ENCODE results near the gene RAB37.

Gene RAB37

DNA sequence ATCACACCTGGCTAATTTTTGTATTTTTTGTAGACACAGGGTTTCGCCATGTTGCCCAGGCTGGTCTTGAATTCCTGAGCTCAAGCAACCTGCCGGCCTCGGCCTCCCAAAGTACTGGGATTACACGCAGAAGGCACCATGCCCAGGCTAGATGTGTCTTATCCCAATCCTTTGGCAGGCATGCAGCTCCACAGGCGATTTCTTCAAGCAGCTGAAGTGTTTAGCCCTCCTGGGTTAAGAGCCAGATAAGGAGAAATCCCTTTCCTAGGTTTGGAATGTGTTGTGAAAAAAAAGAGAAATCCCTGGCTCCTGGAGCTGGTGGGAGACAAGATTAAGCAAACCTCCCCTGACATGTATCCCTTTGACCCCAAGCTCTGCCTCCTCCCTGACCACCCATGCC, 9.3 kb downstream of the RAB37 start:
- DNase-seq: no peak

DNA sequence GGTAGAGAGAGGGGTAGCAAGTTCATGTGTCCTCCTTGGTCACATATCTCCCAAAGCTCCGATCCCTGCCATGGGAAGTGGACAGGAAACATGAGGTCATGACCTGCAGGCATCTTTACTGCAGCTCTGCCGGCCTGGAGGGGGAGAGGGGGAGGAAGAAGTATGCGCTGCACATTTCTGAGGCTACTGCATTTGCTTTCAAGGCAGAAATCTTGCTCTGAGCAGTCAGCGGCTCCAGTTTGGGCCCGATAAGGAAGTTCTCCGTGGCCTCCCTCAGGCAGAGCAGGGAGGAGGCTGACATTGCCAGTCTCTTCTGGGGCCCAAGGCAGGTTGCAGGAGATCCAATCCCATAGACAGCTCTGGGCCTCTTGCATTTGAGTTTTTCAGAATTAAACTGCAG, 9.9 kb downstream of the RAB37 start:
- peak; percentile 86 for DNase-seq

DNA sequence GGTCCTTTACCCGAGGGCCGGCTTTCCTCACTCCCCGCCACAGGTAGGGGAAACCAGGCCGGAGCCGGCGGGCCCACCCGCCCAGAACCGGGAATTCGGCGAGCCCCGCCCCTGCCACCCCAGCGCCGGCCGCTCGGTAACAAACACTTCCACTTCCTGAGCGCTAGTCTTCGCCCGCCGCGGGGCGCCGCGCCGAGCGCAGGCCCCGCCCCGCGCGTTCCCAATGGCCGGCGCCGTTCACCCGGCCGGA, 11.1 kb downstream of the RAB37 start:
- no peak for DNase-seq

DNA sequence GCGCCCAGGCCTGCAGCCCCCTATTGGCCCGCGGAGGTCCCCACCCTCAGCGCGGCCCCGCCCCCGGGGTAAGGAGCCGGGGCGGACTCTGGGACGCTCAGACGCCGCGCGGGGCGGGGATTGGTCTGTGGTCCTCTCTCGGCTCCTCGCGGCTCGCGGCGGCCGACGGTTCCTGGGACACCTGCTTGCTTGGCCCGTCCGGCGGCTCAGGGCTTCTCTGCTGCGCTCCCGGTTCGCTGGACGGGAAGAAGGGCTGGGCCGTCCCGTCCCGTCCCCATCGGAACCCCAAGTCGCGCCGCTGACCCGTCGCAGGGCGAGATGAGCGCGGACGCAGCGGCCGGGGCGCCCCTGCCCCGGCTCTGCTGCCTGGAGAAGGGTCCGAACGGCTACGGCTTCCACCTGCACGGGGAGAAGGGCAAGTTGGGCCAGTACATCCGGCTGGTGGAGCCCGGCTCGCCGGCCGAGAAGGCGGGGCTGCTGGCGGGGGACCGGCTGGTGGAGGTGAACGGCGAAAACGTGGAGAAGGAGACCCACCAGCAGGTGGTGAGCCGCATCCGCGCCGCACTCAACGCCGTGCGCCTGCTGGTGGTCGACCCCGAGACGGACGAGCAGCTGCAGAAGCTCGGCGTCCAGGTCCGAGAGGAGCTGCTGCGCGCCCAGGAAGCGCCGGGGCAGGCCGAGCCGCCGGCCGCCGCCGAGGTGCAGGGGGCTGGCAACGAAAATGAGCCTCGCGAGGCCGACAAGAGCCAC, 11.6 kb downstream of the RAB37 start, which contains the start of gene NHERF1:
Gene NHERF1, plus strand, starts transcription at position 100 of the 750 bp plus-strand sequence. Its CDS starts 219 bp downstream, at position 319.
- peak; percentile 98 for DNase-seq

DNA sequence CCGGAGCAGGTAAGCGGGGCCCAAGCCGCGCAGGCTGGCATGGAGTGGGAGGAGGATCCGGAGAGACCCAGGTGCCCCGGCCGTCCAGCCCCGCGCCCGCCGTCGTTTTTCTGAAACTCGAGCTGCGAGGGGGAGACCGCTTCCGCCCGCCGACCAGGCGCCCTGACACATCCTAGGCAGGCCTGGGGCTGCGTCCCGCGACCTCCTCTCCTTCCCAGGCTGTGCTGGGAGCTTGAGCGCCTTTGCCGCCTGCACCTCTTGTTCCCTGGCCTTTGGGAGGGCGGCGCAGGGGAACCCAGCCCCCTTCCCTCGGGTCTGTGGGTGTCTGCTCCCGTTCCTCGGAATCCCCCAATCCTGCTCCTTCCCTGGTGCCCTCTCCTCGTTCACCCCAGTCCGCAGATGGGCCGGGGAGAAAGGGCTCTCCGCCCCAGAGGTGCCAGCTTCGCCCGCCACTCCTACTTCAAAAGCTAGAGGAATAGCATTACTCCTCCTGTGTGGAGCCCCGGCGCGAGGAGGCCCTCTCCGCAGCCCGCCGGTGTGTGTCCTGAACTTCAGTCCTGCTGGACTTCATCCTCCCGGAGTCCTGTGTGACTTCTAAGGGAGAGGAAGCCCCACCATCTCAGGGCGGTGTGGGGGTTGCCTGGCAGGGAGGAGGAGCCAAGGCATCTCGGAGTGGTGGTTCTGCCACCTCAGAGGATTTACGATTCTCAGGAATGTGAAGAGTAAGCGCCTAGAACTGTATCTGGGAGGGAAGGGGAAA, 12.4 kb downstream of the RAB37 start:
- DNase-seq: no peak

DNA sequence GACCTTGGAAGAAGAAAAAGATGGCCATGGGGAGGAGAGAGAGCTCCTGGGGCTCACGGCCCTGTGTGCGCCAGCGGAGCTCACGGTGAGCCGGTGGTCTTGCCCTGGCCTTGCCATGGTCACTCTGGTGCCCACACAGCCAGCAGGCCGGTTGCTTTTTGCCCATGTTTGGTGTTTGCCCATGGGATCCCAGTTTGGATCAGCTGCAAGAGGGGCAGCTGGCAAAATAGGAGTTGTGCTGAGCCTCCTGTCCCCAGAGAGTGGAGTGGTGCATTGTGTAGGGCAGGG, 12.9 kb downstream of the RAB37 start:
- no peak for DNase-seq

DNA sequence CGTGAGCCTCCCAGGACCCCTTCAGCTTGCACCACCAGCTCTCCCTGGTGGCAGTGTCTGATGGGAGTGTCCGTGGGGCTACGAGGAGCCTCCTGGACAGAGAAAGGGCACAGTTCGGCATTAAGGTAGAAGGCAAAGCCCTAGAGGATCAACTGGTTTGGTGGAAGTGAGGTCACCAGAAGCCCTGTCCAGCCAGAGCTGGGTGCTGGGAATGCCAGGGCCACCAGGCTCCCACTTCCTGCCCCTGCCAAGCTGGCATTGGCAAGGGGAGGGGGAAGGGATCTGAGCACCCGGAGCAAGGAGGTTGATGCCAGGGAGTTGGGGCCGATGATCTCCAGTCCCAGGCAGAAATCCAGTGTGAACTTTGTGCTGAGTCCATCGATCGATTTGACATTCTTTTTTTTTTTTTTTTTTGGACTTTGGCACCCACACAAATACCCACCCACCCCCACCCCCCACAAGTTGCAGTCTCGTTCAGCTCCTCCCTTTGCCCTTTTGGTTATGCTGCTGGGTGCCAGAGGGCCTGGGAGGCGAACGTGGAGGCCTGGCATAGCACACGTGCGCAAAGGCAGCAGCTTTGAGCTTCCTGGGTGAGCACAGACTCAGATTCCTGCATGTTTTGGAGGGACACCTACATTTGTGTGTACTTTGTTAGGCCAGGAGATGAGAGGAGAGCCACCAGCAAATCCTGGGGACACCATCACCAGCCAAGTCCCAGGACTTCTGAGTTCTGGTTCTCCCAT, 13.4 kb downstream of the RAB37 start:
- no peak for DNase-seq

DNA sequence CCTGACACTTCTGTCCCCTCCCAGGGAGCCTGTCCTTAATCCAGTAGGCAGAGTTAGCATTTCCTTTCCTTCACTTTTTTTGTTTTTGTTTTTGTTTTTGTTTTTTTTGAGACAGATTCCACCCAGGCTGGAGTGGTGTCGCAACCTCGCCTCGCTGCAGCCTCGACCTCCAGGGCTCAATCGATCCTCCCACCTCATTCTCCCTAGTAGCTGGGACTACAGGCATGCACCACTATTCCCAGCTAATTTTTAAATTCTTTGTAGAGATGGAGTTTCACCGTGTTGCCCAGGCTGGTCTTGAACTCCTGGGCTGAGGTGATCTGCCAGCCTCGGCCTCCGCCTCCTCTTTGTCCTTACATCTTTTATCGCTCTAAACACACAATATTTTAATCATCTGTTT, 15.4 kb downstream of the RAB37 start:
- no peak for DNase-seq

DNA sequence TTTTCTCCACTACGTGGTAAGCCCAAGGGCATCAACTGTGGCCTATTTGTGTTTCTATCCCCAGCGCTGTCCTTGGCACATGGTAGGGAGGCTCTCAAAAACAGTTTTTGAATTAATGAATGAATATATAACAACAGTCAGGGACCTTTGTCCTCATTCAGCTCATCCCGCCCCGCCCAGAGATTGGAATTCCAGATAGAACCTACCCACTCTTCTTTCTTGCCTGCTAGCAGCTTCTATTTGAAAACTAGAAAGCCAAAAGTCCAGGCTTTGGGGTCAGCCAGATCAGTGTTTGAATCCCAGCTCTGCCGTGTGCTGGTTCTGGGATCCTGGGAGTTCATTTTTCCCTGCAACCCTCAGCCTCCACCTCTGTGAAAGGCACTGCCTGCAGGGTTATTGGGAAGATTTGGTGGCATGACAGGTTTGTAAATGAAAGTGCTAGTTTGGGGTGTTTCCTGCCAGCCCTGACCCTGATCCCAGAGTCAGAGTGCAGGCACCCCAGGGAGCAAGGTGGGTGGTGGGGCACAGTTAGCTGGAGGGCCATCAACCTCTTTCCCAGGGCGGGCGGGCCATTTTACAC, 15.9 kb downstream of the RAB37 start:
- DNase-seq: no peak

DNA sequence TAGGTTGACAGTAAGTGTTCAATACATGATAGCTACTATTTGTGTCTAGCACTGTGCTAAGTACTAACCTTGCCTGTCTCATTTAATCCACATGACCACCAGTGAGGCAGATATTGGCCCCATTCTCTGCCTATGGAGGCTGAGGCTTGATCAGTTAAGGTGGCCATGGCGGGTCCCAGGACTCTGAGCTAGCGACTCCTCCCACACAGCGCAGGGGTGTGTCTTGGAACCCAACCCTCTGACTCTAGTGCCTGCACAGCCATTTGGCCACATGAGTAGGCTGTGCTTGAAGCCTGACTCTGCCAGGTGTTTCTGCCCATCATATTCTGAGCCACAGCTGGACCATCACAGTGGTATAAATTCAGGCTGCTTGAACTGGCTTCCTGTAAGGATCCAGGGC, 17.8 kb downstream of the RAB37 start:
- peak; percentile 68 for DNase-seq

DNA sequence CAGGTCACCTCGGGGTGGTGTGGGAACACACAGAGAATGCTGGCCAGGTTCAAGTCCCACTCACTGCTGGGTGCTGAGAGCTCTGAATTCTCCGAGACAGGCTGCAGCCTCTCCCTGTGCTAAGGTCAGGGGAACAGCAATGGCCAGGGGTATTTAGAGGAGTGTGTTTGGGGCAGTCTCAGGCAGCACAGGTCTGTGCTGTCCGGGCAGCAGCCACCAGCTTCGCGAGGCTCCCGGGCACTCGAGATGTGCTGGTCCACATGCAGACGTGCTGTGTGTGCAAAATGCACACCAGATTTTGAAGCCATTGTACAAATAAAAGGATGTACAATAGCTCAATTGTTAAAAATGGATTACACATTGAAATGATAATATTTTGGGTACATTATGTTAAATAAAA, 18.5 kb downstream of the RAB37 start:
- DNase-seq: no peak

DNA sequence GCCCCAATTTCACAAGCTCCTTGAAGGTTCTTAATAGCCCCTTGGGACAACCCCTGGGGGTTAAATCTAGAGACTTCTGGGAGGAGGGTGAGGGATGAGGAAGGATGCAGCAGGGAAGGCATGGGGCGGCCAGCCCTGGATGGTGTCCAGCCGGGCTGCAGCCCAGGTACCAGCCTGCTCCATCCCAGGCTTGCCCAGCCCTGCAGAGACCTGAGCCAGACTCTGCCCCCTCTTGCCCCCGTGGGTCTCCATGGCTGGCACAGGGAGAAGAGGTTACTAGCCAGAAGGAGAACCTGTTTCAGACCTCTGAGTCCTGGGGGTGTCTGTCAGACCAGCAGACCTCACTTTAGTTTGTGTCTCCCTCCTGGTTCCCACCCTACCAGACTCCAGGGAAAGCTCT, 19.8 kb downstream of the RAB37 start:
- DNase-seq: no peak

DNA sequence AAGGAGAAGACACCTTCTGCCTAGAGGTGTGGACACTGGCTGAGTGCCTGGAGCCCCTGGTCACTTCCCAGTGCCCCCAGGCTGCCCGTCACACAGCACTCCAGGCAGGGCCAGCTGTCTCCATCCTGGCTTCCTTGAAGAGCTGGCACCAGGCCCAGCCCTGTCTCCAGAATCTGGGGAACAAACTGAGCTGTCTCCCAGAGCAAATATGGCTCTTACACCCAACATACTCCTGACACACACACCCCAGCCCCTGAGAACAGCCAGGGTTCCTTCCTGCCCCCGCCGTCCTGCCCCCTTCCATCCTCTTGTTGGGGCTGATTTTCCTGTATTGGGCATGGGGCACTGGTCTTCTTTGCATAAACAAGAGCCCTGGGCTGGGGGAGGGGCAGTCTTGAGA, 20.4 kb downstream of the RAB37 start:
- DNase-seq: no peak

DNA sequence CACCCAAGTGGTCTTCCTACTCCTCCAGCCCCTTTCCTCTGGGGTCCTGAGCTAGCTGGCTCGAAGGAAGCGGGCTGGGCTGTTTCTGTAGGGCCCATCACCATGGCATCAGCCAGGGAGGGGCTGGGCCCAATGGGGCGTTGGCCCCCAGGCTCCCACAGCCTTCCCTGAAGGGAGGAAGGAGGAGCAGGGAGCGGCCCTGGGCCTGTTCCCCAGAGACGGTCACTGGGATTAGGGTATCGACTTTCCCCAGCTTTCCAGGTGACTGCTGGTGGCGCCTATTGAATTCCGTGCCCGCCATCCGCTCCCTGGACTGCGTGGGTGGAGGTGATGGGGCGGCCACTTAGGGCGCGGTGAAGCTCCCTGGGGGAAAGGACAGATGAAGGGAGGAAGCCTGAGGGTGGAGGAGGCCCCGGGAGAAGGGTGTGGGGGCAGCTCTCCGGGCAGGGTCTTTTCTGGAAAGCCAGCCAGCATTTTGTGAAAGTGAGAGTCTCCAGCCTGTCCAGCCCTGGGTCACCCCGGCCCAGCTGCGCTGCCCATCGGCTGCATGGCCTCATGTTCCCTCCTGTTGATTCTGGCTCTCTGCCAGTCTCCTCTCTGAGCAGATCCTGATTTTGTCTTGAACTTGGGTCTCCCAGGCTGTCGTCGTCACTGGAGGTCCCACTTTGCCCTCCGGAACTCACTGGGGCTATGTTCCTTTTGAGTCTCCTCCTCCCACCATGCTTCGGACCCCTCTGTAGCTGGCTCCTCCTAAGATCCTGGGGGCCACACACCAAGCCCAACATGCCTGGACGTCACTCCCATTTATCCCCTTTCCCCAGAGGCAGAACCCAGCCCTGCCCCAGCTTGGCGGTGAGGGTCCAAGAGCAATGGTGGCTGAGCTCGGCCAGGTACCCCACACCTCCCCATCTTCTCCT, 21.1 kb downstream of the RAB37 start:
- DNase-seq: no peak

DNA sequence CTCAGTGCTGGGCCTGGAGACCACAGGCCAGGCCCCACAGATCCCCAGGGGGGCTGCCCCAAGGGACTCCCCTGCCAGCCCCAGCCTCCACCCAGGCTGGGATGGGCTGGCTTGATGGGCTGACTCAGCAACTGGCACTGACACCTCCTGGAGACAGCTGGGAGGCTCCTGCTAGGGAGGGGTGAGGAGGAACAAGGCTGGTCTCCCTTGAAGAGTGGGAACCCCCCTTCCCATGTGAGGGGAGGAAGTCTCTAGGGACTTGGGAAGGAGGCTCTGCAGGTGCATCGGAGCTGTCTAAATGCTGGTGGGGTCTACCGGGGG, 21.8 kb downstream of the RAB37 start:
- DNase-seq: peak; percentile 76

DNA sequence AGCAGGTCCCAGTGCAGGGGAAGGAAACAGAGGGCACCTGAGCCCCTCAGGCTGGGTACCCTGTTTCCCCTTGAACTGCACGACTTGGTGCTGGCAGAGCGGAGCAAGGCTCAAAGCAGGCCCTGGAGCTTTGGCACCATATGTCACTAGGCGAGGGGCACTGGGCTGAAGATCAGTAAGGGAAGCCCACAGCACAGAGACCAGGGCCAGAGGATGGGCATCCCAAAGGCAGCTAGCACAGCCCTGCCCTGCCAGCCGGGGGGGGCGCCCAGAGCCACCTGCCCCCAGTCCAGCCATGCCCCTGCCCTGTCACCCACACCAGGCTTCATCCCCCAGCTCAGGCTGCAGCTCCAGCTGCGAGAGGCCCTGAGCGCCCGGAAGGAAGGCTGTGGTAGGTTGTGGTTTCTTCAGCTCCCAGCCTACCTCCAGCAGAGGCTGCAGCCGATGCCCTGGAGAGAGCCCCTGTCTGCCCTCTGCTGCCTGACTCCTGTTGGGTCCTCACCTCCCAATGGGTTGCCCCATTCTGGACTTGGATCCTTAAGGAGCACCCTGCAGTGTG, 22.3 kb downstream of the RAB37 start:
- DNase-seq: peak; percentile 93

DNA sequence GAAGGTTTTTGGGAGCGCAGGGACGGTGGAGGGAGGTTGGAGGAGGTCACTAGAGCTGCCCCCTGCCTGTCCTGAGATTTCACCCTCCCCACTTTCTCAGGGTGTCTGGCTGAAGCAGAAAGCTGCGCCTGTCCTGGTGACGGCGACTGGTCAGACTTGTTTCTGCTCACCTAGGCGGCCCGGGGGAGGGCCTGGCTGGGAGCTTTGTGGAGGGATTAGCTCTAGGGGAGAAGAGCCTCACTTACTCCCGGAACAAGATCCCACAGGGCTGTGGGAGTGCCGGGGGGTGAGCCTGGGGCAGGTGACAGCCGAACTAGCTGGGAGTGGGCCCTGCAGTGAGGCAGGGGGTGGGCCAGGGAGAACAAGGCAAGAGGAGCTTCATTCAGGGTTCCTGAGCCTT, 22.9 kb downstream of the RAB37 start:
- DNase-seq: no peak

DNA sequence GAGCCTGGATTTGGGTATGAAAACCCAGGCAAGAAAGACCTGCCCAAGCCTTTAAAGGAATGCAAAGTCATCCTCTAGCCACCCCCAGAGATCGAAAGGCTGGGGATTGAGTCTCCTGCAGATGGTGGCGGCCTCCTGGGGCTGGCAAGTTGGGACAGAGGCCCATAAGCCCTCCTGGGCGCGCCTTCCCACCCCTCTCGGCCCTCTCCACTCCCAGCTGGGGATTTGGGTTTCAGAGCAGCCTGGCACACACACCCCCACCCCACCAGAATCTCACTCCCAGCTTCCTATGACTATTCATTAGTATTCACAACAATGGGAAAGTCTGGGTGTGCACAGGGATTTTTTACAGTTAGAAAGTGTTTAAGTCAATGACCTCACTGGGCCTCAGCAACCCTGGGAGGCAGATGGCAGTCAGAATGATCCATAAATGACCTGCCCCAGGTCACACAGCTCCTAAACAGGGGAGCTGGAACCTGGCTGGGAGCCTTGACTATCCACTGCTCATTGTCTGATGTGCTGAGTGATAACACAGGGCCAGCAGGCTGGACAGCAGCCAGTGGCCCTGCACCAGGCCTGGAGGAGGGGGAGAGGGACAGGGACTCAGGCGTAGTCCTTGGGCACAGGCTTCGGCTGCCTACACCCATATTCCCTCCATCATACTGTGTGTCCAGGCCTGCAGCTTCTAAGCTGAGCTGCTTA, 23.5 kb downstream of the RAB37 start:
- DNase-seq: no peak

DNA sequence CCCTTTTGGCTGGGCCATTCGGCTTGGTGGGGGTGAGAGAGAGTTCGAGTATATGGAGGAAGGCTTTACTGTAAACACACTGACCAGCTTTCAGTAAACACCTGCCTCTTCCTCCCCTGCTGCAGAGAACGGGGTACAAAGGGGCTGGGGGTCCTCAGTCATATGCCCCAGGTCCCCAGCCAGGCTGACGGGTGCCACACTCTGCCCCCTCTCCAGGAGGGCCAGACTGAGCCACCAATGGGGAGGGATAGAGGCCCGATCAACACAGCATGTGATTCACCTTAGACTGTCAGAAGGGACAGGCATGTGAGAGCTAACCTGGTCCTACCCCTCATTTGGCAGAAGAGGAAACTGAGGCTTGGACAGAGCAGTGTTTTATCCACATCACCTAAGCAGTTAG, 24.4 kb downstream of the RAB37 start:
- DNase-seq: no peak

DNA sequence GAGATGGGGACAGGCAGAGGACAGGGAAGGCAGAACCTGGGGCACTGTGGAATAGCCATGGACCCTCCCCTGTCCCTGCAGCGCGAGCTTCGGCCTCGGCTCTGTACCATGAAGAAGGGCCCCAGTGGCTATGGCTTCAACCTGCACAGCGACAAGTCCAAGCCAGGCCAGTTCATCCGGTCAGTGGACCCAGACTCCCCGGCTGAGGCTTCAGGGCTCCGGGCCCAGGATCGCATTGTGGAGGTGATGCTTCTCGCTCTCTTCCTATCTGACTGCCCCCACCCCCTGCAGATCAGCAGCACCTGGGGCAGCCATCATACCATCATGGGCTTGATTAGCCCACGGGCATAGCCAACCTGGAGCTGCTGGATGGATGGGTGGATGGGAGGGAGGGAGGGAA, 24.9 kb downstream of the RAB37 start:
- DNase-seq: no peak

DNA sequence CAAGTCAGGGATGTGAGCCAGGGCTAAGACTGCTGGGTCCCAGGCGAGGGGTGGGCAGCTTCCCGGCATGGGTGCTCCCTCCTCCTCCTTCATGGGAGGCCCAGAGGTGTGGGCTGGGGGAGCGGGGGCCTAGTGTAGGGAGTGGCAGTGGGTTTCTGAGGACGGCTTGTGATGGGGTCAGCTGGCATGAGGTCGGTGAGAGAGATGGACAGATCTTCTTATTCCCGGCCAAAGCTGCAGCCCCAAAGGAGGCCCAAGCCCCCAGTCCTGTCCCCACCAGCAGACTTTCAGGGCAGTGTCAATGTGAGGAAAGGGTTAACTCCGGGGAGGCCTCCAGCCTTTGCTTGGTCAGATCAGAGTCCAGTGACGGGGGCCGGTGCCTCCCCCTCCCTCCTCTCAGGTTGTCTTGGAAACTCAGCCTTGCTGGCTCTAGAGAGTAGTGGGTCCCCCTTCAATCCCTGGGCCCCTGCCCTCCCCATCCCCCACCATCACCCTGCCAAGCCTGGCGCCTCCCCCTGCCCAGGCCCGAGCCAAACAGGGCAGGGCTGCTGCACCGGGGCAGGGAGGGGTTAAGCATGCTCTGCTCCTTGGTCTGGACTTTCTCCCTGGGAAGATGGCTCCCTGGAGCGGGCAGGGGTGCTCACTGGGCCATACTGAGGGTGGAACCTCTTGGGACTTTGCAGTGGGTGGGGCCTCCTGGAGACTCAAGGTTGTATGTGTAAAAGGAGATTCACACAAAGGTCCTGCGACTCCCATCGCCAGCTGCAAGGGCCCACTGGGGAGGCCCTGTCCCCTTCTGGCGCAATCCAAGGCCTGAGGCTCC, 26.7 kb downstream of the RAB37 start:
- no peak for DNase-seq
